ENCODE results near the gene CNGA2.

Gene CNGA2

DNA sequence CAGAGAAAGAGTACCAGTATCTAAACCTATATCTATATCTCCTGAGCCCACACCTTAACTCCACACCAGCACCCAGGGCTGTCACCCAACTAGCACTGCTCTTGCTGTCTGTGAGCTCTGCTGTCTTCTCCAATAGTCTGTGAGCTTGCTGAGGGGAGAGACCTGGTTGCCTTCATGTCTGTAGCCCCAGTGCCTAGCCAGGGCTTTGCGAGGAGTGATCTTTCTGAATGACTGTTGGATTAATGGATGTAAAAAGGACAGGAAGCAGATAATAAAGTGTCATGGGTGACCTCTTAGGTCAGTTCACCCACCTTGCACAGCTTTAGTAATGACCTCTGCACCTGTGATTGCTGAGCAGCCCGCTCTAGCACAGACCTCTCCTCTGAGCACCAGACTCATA lies 30.5 kb downstream of the CNGA2 start:
- CTCF ChIA-PET, result interaction anchor here (0.8 kb wide), 1 partner anchor 11 kb away, joined by 3 read pairs; no protein-coding TSS in a partner anchor
- no peak for DNase-seq (ENCODE audit: low spot score)
- POLR2A ChIA-PET (ENCODE audit: low non-redundant PET), result no interaction called here
- H3K27ac ChIP-seq, result no peak overlapping the region
- TF ChIP-seq, protein P1, sequence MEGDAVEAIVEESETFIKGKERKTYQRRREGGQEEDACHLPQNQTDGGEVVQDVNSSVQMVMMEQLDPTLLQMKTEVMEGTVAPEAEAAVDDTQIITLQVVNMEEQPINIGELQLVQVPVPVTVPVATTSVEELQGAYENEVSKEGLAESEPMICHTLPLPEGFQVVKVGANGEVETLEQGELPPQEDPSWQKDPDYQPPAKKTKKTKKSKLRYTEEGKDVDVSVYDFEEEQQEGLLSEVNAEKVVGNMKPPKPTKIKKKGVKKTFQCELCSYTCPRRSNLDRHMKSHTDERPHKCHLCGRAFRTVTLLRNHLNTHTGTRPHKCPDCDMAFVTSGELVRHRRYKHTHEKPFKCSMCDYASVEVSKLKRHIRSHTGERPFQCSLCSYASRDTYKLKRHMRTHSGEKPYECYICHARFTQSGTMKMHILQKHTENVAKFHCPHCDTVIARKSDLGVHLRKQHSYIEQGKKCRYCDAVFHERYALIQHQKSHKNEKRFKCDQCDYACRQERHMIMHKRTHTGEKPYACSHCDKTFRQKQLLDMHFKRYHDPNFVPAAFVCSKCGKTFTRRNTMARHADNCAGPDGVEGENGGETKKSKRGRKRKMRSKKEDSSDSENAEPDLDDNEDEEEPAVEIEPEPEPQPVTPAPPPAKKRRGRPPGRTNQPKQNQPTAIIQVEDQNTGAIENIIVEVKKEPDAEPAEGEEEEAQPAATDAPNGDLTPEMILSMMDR (conservative IDR thresholded peaks at IDR 0.05; ENCODE audit: low read depth), result no peak

DNA sequence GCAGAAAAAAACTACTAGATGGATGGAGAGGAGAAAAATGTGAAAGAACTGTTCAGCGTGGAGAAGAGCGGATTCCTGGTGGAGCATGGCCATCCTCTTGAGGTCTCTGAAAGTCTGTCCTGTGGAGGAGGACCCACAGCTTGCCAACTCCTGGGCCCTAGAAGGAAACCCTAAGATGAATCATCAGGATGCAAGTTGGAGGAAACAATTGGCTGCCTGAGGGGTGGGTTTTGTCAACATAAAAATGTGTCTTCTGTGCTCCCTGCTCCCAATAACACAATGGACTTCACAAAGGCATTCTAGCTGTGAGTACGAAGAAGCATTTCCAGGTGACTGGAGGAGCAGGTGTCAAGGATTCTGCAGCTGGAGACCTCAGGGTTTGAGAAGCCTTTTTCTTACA lies 37.2 kb downstream of the CNGA2 start:
- H3K27ac ChIP-seq, result no peak overlapping the region
- CTCF ChIA-PET, result no interaction called here
- POLR2A ChIA-PET (ENCODE audit: low non-redundant PET), result no interaction called here
- DNase-seq (ENCODE audit: low spot score), result no peak
- TF ChIP-seq, protein P1 (conservative IDR thresholded peaks at IDR 0.05; ENCODE audit: low read depth), result no peak

DNA sequence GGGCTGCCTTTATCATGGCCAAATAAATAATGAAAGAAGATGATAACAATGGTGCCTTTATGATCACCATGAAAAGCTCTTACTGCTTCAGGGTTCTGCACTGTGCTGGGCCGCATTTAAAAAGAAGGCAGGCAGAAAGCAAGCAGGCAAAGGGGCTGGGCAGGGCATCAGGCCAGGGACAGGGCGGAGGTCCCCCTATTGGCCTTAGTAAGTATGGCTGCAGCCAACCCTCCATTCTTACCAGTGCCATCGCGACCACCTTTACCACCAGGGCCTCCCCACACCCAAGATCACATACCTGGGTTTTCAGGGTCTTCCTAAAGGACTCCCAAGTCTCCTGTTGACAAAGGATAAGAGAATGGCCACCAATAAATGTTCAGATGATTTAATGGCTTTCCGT lies 38.9 kb downstream of the CNGA2 start:
- TF ChIP-seq, protein P1 (conservative IDR thresholded peaks at IDR 0.05; ENCODE audit: low read depth), result no peak
- H3K27ac ChIP-seq, result no peak overlapping the region
- no peak for DNase-seq (ENCODE audit: low spot score)
- ChIA-PET POLR2A (ENCODE audit: low non-redundant PET) (no interaction called here), CTCF (no interaction called here)

DNA sequence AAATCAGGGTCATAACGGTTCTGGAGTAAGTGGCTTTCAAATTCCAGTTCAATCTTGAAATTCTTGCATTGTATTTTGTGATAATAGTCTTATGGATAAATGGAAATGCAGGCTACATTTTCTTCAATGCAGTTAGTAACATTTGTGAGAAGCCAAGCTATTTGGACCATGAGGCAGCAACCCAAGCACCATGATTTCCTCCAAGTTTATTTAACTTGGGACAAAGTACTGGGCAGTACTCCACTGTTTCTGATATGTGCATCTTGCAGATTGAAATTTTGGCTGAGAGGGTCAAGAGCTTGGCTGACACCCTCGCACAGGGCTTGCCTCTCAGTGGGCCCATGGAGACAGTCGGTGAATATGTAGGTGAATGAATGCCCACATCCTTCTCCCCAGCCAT lies 39.9 kb downstream of the CNGA2 start:
- DNase-seq (ENCODE audit: low spot score), result no peak
- no peak overlapping the region for H3K27ac ChIP-seq
- TF ChIP-seq, protein P1 (conservative IDR thresholded peaks at IDR 0.05; ENCODE audit: low read depth), result no peak
- CTCF ChIA-PET, result no interaction called here
- POLR2A ChIA-PET (ENCODE audit: low non-redundant PET), result no interaction called here

DNA sequence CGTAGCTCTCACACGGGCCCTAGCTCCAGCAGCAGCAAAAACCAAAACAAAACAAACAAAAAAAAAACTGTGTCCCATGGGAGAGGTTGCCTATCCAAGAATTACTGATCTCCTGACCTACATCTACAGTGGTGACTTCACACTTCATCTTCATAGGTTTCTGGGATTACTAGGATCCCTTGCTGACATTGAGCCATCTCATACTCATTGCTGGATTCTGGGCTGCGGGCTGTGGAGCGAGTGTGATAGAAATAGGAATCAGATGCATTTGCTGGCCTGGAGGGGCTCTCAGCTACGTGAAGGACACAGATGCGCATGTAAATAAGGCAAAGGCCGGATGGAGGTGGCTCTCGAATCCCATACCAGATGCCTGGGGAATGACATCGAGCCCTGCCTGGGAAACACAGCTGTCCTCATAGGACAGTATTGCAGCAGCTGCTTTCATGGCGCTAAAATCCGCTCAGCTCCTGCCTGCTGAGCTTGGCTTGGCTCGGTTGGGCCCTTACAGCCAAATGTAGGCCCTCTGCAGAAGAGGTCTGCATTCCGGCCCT lies 41.7 kb downstream of the CNGA2 start:
- H3K27ac ChIP-seq, result no peak overlapping the region
- TF ChIP-seq, protein P1 (conservative IDR thresholded peaks at IDR 0.05; ENCODE audit: low read depth), result no peak
- ChIA-PET POLR2A (ENCODE audit: low non-redundant PET) (no interaction called here), CTCF (no interaction called here)
- DNase-seq (ENCODE audit: low spot score), result no peak

DNA sequence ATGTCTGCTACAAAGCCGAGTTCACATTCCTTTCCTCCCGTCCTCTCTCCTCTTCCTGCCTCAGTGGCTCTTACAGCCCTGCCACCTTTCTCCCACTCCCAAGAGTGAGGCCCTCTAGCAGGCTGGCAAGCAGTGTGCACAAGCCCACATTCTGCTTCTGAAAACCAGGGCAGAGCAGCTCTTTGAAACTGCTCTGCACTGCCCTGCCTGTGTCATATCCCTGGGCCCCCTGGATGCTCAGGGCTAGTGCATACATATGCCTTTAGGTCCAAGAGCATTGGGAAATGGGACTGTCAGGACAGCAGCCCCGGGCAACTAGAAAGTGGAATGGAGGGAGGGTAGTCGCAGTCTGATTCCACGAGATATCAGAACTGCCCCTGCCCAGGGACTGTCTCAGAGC lies 42.4 kb downstream of the CNGA2 start:
- TF ChIP-seq, protein P1 (conservative IDR thresholded peaks at IDR 0.05; ENCODE audit: low read depth), result no peak
- no peak for DNase-seq (ENCODE audit: low spot score)
- ChIA-PET CTCF (no interaction called here), POLR2A (ENCODE audit: low non-redundant PET) (no interaction called here)
- H3K27ac ChIP-seq, result no peak overlapping the region

DNA sequence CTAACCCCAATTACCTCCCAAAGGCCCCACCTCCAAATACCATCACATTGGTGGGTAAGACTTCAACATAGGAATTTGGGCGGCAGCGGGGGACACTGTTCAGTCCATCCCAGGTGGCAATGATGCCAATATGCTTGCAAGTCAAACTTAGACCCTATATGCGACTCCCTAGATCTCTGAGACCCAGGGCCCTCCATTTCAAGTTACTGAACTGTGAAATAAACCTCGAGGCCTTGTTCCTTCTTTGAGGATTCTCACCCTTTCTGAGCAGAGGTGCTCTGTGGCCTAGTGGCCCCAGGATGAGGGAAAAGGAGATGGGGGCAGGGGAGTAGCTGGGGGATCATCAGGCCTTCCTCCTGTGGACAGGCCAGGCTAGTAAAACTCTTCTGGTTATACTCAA lies 44.7 kb downstream of the CNGA2 start:
- CTCF ChIA-PET, result no interaction called here
- POLR2A ChIA-PET (ENCODE audit: low non-redundant PET), result no interaction called here

More for the DNA sequence above, 44.7 kb downstream of the CNGA2 start:
- no peak overlapping the region for H3K27ac ChIP-seq
- TF ChIP-seq, protein P1 (conservative IDR thresholded peaks at IDR 0.05; ENCODE audit: low read depth), result no peak
- no peak for DNase-seq (ENCODE audit: low spot score)
